Fibroblast of skin of right biceps (primary cell): ENCODE data around the gene TSPAN1.

ENCODE experiments used
- DNase-seq: peaks from one replicate; pipeline ENCODE4 v3.0.0-alpha.2; 2013

TSPAN1 gene

GRCh38 chr1:46174448-46175231 is at the start of gene TSPAN1:
Gene TSPAN1, plus strand, starts transcription at chr1:46175087. Its CDS starts 6,021 bp downstream, at chr1:46181108.
- peak; percentile 45 for DNase-seq

GRCh38 chr1:46128344-46128743 is 46.5 kb upstream of the TSPAN1 start:
- no peak for DNase-seq

- no peak for DNase-seq
Observed at GRCh38 chr1:46130121-46130520, 44.8 kb upstream of the TSPAN1 start.

- DNase-seq: no peak
Observed at GRCh38 chr1:46130606-46131005, 44.3 kb upstream of the TSPAN1 start.

GRCh38 chr1:46131093-46131492 is 43.8 kb upstream of the TSPAN1 start:
- DNase-seq: no peak

- DNase-seq: peak; percentile 39
Observed at GRCh38 chr1:46131712-46132528, 43.0 kb upstream of the TSPAN1 start.

GRCh38 chr1:46132529-46133180 is 42.2 kb upstream of the TSPAN1 start, which contains the start of gene PIK3R3:
Gene PIK3R3, minus strand, starts transcription at chr1:46132629. Its CDS starts 677 bp downstream, at chr1:46131952.
- DNase-seq: peak; percentile 99

- no peak for DNase-seq
Observed at GRCh38 chr1:46133181-46133658, 41.7 kb upstream of the TSPAN1 start.

GRCh38 chr1:46133781-46134350 is 41.0 kb upstream of the TSPAN1 start:
- no peak for DNase-seq

GRCh38 chr1:46134660-46135331 is 40.1 kb upstream of the TSPAN1 start:
- peak; percentile 71 for DNase-seq

- no peak for DNase-seq
Observed at GRCh38 chr1:46136711-46137110, 38.2 kb upstream of the TSPAN1 start.

- DNase-seq: peak; percentile 22
Observed at GRCh38 chr1:46137916-46138315, 37.0 kb upstream of the TSPAN1 start.

GRCh38 chr1:46148318-46148717 is 26.6 kb upstream of the TSPAN1 start:
- DNase-seq: no peak

- DNase-seq: no peak
Observed at GRCh38 chr1:46150085-46150484, 24.8 kb upstream of the TSPAN1 start.

GRCh38 chr1:46152016-46152415 is 22.9 kb upstream of the TSPAN1 start:
- DNase-seq: peak; percentile 71

GRCh38 chr1:46153228-46153627 is 21.7 kb upstream of the TSPAN1 start:
- no peak for DNase-seq

- peak; percentile 21 for DNase-seq
Observed at GRCh38 chr1:46153732-46154131, 21.2 kb upstream of the TSPAN1 start.

GRCh38 chr1:46157916-46158311 is 17.0 kb upstream of the TSPAN1 start:
- no peak for DNase-seq

- DNase-seq: no peak
Observed at GRCh38 chr1:46158312-46159281, 16.3 kb upstream of the TSPAN1 start.

- no peak for DNase-seq
Observed at GRCh38 chr1:46159516-46159915, 15.4 kb upstream of the TSPAN1 start.

- DNase-seq: no peak
Observed at GRCh38 chr1:46160212-46160611, 14.7 kb upstream of the TSPAN1 start.
